H1 (cell line): ENCODE results near the gene PFDN1.

ENCODE experiments used
- ATF3 ChIP-seq: IDR thresholded peaks from 2 replicates; pipeline ENCODE4 v1.6.1; 2011; ENCODE audit warnings: low read depth, mild to moderate bottlenecking, low read length; ENCODE audit not compliant: insufficient read depth
- CTCF ChIP-seq, 3 experiments: IDR thresholded peaks; 1 replicate in 2 of 3; 2 replicates in 1 of 3; pipeline versions ENCODE4 v1.5.1 to v1.6.1; 2011; ENCODE audit warnings: low read length in 3 of 3, mild to moderate bottlenecking in 3 of 3, inconsistent platforms in 2 of 3, low read depth in 1 of 3, moderate library complexity in 1 of 3; ENCODE audit not compliant: insufficient read depth in 1 of 3; ENCODE audit errors: control extremely low read depth in 1 of 3
- POLR2AphosphoS5 ChIP-seq: IDR thresholded peaks from 2 replicates; pipeline ENCODE4 v1.6.1; 2011; ENCODE audit warnings: low read depth, low read length

GRCh38 chr5:140219068-140219991 lies 83.6 kb downstream of the PFDN1 start:
- TF ChIP-seq POLR2AphosphoS5, result no peak
- no peak for TF ChIP-seq CTCF (IDR thresholded peaks at IDR 0.05; ENCODE audit: control extremely low read depth in 1 of 3, insufficient read depth in 1 of 3, low read depth in 1 of 3, low read length in 3 of 3)
- TF ChIP-seq ATF3, result no peak
